ENCODE data around the gene BPIFB2.

- TF ChIP-seq GABPA (IDR thresholded peaks at IDR 0.05 in 1 of 2, conservative IDR thresholded peaks at IDR 0.05 in 1 of 2) (no peak), TAF1 (conservative IDR thresholded peaks at IDR 0.05) (no peak), CTCF (IDR thresholded peaks at IDR 0.05; ENCODE audit: low read depth, low read length, missing input control) (no peak), REST (IDR thresholded peaks at IDR 0.05) (no peak), ZBTB33 (IDR thresholded peaks at IDR 0.05) (no peak)
Observed at GRCh38 chr20:33072813-33073212, 65.3 kb downstream of the BPIFB2 start.

Data from liver (tissue), 3 donors.